ENCODE results near the gene LRFN3. TPM values are rescaled to one million over a fixed set of nuclear protein-coding genes. Genes with fewer than 3 reads are reported as not detected.
"Not testable (repeated sequence)": the region's sequence is repeated elsewhere in the genome, so short reads cannot be mapped to it uniquely, and the experiment has no call there.

LRFN3 gene
- total and polyA plus RNA-seq, 3 donors from 2014 or later = 12.7 to 31.7 (median 27.6) TPM

DNA sequence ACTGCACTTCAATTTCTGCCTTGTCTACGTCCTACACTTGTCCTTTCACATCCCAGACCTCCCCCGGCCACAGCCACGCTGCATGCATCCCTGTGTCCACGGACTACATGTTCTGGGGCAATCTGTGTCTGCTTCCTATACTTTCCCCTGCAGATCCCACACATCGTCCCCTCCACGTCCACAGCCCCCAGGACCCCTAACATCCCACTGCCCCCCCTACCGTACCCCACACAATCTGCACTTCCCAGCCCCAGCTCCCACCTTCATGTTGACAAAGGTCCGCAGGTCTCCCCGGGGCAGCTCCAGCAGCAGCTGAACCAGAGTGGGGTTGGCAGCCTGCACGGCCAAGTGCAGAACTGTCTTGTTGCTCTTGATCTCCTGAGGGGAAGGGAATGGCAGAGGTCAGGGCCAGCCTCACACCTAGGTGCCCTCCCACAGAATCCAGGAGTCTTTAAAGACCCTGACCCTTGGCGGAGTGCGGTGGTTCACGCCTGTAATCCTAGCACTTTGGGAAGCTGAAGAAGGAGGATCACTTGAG, 46.0 kb upstream of the LRFN3 start:
- Histone ChIP-seq H3K36me3 (ENCODE audit: low read depth, missing control alignments) (no peaks in the 10 kb centered on the region), H3K4me3 (no peak overlapping the region), H3K4me1 (no peaks in the 10 kb centered on the region), H3K27ac (no peak overlapping the region), H3K27me3 (no peaks in the 10 kb centered on the region), H3K9me3 (no peaks in the 10 kb centered on the region)
- WGBS, 2 donors = 89 to 95% methylated on average over 10 to 13 of the region's 13 CpGs
- no peak for DNase-seq
- TF ChIP-seq, protein P1, sequence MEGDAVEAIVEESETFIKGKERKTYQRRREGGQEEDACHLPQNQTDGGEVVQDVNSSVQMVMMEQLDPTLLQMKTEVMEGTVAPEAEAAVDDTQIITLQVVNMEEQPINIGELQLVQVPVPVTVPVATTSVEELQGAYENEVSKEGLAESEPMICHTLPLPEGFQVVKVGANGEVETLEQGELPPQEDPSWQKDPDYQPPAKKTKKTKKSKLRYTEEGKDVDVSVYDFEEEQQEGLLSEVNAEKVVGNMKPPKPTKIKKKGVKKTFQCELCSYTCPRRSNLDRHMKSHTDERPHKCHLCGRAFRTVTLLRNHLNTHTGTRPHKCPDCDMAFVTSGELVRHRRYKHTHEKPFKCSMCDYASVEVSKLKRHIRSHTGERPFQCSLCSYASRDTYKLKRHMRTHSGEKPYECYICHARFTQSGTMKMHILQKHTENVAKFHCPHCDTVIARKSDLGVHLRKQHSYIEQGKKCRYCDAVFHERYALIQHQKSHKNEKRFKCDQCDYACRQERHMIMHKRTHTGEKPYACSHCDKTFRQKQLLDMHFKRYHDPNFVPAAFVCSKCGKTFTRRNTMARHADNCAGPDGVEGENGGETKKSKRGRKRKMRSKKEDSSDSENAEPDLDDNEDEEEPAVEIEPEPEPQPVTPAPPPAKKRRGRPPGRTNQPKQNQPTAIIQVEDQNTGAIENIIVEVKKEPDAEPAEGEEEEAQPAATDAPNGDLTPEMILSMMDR (IDR thresholded peaks at IDR 0.05) = no peak
- no peak for TF ChIP-seq POLR2A (IDR thresholded peaks at IDR 0.05)
- intact Hi-C loops (cut with DNase I; ENCODE audit: low total_unique reads) = no loop called here

DNA sequence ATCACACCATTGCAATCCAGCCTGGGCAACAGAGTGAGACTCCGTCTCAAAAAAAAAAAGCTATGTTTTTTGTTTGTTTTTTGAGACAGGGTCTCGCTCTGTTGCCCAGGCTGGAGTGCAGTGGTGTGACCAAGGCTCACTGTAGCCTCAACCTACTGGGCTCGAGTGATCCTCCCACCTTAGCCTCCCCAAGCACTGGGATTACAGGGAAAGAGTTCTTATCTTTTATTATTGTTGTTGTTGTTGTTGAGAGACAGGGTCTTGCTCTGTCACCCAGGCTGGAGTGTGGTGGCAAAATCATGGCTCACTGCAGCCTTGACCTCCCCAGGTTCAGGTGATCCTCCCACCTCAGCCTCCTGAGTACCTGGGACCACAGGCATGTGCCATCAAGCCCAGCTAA, 44.4 kb upstream of the LRFN3 start:
- H3K4me1 ChIP-seq; H3K27me3 ChIP-seq; intact Hi-C loops (cut with DNase I; ENCODE audit: low total_unique reads); H3K27ac ChIP-seq; H3K36me3 ChIP-seq (ENCODE audit: low read depth, missing control alignments); H3K4me3 ChIP-seq; DNase-seq; H3K9me3 ChIP-seq: not testable (repeated sequence)
- 94 to 98% methylated on average over 3 of the region's 3 CpGs for WGBS, 2 donors

DNA sequence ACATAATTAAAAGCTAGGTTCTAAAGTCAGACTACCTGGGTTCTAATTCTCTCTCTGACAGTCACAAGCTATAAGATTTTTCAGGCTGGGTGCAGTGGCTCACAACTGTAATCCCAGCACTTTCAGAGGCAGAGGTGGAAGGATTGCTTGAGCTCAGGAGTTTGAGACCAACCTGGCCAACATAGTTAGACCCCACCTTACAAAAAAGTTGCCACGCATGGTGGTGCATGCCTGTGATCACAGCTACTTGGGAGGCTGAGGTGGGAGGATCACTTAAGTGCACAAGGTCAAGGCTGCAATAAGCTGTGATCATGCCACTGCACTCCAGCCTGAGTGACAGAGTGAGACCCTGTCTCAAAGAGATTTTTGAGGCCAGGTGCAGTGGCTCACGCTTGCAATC, 41.8 kb upstream of the LRFN3 start:
- intact Hi-C loops (cut with DNase I; ENCODE audit: low total_unique reads) = no loop called here
- no peaks in the 10 kb centered on the region for H3K9me3 ChIP-seq
- H3K27me3 ChIP-seq = no peaks in the 10 kb centered on the region
- H3K36me3 ChIP-seq (ENCODE audit: low read depth, missing control alignments) = no peaks in the 10 kb centered on the region
- TF ChIP-seq, protein P1 (IDR thresholded peaks at IDR 0.05) = no peak
- no peak for TF ChIP-seq POLR2A (IDR thresholded peaks at IDR 0.05)
- H3K4me1 ChIP-seq = peaks cover 7% of the 10 kb centered on the region
- no peak overlapping the region for H3K4me3 ChIP-seq
- no peak for DNase-seq
- H3K27ac ChIP-seq = no peak overlapping the region
- 83 to 93% methylated on average over 2 of the region's 2 CpGs for WGBS, 2 donors

DNA sequence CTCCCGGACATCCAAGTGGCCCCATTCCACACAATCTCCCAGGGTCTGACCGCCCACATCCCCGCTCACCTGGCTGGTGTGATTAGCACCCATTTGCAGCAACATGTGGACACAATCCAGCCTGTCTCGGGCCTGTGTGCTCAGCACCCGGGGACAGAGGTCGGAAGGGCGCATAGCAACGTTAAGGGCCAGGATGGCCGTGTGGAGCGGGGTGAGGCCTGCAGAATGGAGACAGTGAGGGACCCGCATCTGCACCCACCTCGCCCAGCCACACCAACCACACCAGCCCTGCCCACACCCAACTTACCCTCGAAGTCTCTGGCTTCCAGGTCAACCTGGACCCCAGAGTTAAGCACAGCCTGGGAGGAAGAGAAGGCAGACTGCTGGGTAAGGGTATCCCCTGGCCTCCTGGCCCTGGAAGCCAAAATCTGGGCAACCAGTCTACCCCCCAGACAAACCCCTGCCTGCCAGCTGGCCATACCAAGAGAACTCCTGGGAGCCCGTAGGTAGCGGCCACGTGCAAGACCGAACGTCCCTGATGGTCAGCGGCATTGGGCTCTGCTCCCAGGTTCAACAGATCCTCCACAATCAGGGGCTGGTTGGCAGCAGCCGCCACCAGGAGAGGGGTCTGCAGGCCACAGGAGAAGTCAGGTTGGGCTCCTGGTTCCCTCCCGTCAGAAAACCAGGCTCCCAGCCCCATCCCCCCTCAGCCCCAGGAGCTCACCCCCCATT, 40.1 kb upstream of the LRFN3 start:
- Histone ChIP-seq H3K36me3 (ENCODE audit: low read depth, missing control alignments) (no peaks in the 10 kb centered on the region), H3K9me3 (no peaks in the 10 kb centered on the region), H3K27ac (no peak overlapping the region), H3K4me3 (no peak overlapping the region), H3K4me1 (peaks cover 7% of the 10 kb centered on the region), H3K27me3 (no peaks in the 10 kb centered on the region)
- TF ChIP-seq, protein P1 (IDR thresholded peaks at IDR 0.05) = no peak
- TF ChIP-seq POLR2A (IDR thresholded peaks at IDR 0.05) = no peak
- no peak for DNase-seq
- 91% methylated on average over 19 of the region's 21 CpGs; no CpG with 5 or more reads in 1 of the 2 donors for WGBS, 2 donors
- intact Hi-C loops (cut with DNase I; ENCODE audit: low total_unique reads) = no loop called here

DNA sequence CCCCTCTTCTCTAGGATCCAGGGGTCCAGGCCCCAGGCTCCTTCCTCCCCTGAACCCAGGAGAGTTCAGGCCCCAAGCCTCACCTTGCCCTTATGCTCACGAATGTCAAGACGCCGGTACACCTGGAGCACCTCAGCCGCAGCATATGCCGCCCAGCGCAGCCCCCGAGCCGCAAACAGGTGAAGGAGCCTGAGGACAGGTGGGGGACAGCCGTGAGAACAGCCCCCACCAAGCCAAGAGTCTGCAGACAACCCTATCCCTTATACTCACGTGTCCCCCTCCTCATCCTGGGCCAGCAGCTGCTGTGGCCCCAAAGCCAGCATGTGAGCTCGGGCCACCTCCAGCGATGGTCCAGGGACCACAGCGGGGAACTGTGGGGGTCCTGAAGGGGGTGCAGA, 39.5 kb upstream of the LRFN3 start:
- no peaks in the 10 kb centered on the region for H3K27me3 ChIP-seq
- no peak overlapping the region for H3K27ac ChIP-seq
- 94 to 96% methylated on average over 8 to 13 of the region's 13 CpGs for WGBS, 2 donors
- peaks cover 7% of the 10 kb centered on the region for H3K4me1 ChIP-seq
- no peaks in the 10 kb centered on the region for H3K9me3 ChIP-seq
- no peaks in the 10 kb centered on the region for H3K36me3 ChIP-seq (ENCODE audit: low read depth, missing control alignments)
- TF ChIP-seq POLR2A (IDR thresholded peaks at IDR 0.05) = no peak
- TF ChIP-seq, protein P1 (IDR thresholded peaks at IDR 0.05) = no peak
- no peak overlapping the region for H3K4me3 ChIP-seq
- DNase-seq = no peak
- intact Hi-C loops (cut with DNase I; ENCODE audit: low total_unique reads) = no loop called here

Data from testis (tissue), 3 donors.